HG02798 (cell line): ENCODE results near the gene ANKRD27.
"Not testable (repeated sequence)": the region's sequence is repeated elsewhere in the genome, so short reads cannot be mapped to it uniquely, and the experiment has no call there.

Experiments used
- ATAC-seq: cut with Tn5 transposase; IDR thresholded peaks from one replicate; pipeline ENCODE4 v1.9.1; 2021; ENCODE audit warnings: mild to moderate bottlenecking; ENCODE audit not compliant: unreplicated experiment, poor library complexity

ANKRD27 gene

GRCh38 chr19:32656379-32656778 lies 18.6 kb downstream of the ANKRD27 start:
- ATAC-seq, result not testable (repeated sequence)

GRCh38 chr19:32653599-32653915 lies 21.4 kb downstream of the ANKRD27 start:
- no peak for ATAC-seq

GRCh38 chr19:32652894-32653598 lies 21.9 kb downstream of the ANKRD27 start:
- ATAC-seq, result no peak

GRCh38 chr19:32652331-32652730 lies 22.6 kb downstream of the ANKRD27 start:
- not testable (repeated sequence) for ATAC-seq

GRCh38 chr19:32651729-32652140 lies 23.2 kb downstream of the ANKRD27 start:
- ATAC-seq, result no peak

- ATAC-seq, result no peak
These were observed 24.3 kb downstream of the ANKRD27 start for GRCh38 chr19:32650671-32651070.

GRCh38 chr19:32649751-32650150 lies 25.2 kb downstream of the ANKRD27 start:
- no peak for ATAC-seq

GRCh38 chr19:32647361-32647760 lies 27.6 kb downstream of the ANKRD27 start:
- no peak for ATAC-seq

- no peak for ATAC-seq
These were observed 28.4 kb downstream of the ANKRD27 start for GRCh38 chr19:32646556-32646955.

GRCh38 chr19:32642771-32643170 lies 32.2 kb downstream of the ANKRD27 start:
- ATAC-seq, result no peak

GRCh38 chr19:32638625-32639024 lies 36.4 kb downstream of the ANKRD27 start:
- ATAC-seq, result no peak

- no peak for ATAC-seq
These were observed 37.5 kb downstream of the ANKRD27 start for GRCh38 chr19:32637480-32637879.

GRCh38 chr19:32631381-32631780 lies 43.6 kb downstream of the ANKRD27 start:
- ATAC-seq, result no peak

- no peak for ATAC-seq
These were observed 44.6 kb downstream of the ANKRD27 start for GRCh38 chr19:32630338-32630737.

- ATAC-seq, result no peak
These were observed 47.2 kb downstream of the ANKRD27 start for GRCh38 chr19:32627714-32628270.

GRCh38 chr19:32626969-32627368 lies 48.0 kb downstream of the ANKRD27 start:
- no peak for ATAC-seq

GRCh38 chr19:32624410-32624809 lies 50.6 kb downstream of the ANKRD27 start:
- no peak for ATAC-seq

GRCh38 chr19:32622002-32622401 lies 53.0 kb downstream of the ANKRD27 start:
- ATAC-seq, result no peak

GRCh38 chr19:32619051-32619685 lies 55.8 kb downstream of the ANKRD27 start:
- no peak for ATAC-seq

GRCh38 chr19:32615569-32615968 lies 59.4 kb downstream of the ANKRD27 start:
- ATAC-seq, result no peak

- no peak for ATAC-seq
These were observed 60.1 kb downstream of the ANKRD27 start for GRCh38 chr19:32614916-32615315.

- no peak for ATAC-seq
These were observed 62.0 kb downstream of the ANKRD27 start for GRCh38 chr19:32613008-32613407.
